ENCODE results near the gene CFB.
"Not testable (repeated sequence)": the region's sequence is repeated elsewhere in the genome, so short reads cannot be mapped to it uniquely, and the experiment has no call there.

Gene CFB

DNA sequence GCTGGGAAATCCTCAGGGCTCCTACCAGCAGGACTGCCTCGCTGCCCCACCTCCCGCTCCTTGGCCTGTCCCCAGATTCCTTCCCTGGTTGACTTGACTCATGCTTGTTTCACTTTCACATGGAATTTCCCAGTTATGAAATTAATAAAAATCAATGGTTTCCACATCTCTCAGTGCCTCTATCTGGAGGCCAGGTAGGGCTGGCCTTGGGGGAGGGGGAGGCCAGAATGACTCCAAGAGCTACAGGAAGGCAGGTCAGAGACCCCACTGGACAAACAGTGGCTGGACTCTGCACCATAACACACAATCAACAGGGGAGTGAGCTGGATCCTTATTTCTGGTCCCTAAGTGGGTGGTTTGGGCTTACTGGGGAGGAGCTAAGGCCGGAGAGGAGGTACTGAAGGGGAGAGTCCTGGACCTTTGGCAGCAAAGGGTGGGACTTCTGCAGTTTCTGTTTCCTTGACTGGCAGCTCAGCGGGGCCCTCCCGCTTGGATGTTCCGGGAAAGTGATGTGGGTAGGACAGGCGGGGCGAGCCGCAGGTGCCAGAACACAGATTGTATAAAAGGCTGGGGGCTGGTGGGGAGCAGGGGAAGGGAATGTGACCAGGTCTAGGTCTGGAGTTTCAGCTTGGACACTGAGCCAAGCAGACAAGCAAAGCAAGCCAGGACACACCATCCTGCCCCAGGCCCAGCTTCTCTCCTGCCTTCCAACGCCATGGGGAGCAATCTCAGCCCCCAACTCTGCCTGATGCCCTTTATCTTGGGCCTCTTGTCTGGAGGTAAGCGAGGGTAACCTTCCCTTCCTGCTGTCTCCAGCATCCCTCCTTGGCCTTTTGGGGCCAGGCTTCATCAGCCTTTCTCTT, at the start of gene CFB:
Gene CFB (plus strand): TSS at position 589 of the 863 bp plus-strand sequence. CDS start 127 bp downstream, at position 716.
- no peak for DNase-seq

DNA sequence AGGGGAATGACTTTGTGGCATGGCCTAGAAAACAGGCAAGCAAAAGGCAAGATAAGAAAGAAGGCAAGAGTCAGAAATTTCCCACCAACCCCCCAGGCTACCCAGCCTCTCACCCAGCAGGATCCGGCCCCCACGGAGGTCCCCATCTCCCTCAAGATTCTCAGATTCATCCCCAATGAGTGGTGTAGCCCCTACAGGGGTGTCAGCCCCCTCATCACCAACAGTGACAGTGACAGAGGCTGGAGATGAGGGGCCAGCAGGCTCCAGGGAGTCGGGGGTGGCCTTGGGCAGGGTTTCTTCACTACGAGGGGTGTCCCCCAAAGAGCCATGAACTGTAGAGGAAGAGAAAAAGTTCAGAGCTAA, 49.4 kb upstream of the CFB start:
- DNase-seq, result no peak

DNA sequence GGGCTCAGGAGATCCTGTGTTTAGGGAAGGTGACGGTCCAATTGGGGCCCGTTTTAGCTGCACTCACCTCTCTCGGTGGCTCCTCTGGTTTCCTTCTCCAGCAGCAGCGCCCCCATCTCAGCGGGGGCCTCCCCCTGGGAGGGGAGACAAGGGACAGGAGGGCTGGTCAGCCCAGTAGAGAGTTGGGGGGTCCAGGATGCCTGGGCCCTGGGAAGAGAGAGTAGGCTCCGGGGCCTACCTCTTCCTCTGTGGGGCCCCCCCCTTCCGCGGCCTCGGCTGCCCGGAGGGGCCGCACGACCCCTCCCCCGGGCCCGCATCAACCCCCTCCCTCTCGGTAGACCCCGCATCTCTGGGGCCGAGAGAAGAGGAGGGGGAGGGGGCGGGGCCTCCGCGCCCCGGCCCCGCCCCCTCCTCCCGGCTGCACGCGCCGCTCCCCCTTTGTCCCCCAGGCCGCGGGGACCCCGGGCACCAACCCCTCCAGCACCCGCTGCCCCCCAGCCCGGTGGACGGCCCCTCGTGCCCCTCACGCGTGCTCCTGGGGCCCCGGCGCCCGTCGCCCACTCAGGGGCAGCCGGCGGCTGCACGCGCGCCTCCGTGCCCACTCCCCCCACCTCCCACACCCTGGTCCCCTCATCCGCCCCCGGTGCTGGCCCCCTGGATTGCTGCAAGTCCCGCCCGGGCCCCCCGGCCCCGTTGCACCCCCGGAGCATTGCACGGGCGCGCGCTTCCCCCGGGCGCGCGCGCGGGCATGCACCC, 48.9 kb upstream of the CFB start:
- DNase-seq, result no peak

DNA sequence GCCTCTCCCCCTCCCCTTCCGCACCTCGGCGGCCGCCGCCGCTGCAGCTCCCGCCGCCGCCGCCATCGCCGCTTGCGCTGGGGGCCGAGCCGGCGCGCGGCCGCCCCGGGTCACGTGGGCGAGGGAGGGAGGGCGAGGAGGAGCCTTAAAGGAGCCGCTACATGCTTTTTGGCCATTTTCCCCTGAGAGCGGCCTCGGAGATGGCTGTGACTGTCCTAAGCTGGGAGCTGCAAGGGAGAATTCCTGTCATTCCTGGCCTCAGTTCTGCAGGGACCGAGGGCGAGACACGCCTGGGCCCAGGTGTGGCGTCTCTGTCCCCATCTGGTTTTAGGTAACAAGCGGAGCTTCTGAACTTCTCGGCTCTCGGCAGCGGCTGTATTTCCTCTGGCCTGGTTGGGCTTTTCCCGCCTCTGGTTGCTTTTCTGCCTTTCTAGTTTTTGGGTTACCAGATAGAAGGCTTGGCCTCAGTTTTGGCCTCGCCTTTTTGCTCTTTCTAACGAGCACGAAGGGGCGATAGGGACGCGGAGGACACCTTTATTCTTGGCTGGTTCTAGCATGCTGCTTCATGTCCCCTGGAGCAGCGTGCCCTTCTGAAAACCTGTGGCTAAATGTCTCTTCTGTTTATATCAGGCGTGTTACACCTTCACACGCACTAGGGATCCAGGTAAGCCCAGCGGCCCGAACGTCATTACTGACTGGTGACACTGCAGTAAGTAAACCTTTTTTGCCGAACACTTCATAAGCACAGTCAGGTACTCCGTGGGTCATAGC, 48.1 kb upstream of the CFB start, which contains the start of gene EHMT2:
Gene EHMT2 (minus strand): TSS at position 87 of the 771 bp plus-strand sequence. CDS start 21 bp downstream, at position 66.
- peak; percentile 79 to 83 for DNase-seq

DNA sequence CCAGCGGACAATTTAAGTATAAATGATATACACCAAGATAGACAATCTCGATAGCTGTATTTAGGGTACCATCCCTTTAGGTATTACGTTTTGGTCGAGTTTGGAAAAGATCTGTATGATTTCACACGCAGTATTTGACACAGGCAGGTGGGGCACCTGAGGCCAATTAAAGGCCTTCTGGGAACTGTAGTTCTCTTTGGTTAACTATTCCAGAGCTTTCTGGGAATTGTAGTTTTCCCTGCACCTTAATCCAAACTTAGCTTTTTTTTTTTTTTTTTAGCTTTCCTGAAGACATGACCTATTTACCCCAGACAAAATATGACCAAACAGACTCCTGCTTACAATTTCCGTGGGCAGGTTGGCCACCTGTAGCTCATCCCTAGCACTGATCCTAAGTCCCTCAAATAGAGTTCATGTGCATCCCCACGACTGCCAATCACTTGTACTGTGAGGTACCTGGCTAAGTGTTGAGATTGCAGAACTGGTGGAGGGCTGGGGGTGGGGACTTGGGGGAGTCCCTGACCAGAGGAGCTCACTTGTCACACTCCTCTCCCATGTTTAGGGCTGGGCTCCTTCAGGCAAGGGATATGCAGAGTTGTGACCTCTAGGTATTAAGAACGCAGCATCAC, 47.4 kb upstream of the CFB start:
- DNase-seq, result peak; percentile 59 to 67

DNA sequence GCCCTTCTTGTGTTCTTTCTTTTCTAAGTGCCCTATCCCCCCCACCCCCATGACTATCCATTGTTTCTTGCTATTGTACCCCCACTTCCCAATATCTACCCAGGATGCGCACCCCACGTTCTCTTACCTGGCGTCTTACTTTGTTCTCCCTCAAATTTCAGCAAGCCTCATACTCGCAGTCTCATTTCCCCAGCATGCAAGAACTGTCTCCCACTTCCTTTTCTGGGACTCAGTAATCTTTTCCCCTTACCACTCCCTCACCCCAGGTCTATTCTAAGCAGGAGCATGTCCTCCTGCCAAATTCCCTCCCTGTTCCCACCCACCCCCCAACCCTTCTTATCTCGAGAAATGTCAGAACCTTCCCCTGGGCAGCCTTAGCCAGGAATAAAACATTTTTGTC, 46.7 kb upstream of the CFB start:
- no peak for DNase-seq

DNA sequence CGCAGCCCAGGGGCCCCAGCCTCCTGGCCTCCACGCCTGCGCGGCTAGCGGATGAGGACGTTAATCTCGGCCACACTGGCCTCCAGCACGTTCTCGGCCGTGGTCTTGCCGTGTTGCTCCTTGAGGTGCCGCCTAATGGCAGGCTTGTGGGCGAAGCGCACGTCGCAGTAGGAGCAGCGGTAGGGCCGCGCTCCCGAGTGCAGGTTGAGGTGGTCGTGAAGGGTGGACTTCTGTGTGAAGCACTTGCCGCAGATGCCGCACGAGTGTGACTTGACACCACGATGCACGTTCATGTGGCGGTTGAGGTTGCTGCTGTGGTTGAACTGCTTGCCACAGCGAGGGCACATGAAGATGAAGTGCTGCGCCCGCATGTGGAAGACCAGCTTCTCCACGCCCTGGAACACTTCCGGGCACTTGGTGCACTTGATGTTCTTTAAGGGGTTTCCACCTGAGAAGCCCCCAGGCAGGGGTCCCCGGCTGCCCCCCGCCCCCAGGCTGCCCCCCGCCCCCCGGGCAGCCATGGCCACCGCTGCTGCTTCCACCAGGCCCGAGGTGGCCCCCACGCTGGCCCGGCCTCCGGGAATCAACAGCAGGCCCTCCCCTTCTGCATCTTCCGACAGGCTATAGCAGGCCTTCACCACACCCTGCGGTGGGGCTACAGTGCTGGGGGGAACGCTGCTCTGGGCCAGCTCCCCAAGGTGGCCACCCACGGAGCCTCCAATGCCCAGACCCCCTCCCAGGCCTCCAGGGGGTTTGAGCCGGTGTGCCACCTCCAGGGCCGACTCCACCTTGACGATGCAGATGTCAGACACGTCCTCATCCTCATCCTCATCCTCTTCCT, 45.8 kb upstream of the CFB start:
- DNase-seq, result no peak

DNA sequence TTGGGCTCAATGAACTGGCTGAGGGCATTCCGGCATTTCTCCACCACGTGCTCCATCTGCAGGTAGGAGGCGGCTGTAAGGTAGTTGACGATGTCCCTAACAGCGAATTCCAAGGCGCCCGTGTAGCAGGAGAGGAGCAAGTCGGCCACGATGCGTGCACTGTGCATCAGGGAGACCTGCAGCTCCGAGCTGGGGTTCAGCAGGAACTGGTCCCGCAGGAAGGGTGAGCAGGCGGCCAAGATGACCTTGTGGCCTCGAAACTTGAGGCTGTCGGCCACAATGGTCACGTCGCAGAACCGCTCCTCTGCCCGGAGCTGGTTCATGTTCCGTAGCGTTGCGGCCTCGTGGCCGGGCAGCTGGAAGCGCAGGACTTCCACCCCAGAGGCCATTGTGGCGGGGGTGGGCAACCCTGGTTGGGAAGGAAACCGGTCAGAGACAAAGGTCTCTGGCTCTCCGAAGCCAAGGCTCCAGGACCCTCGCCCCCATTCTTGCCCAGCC, 44.9 kb upstream of the CFB start:
- DNase-seq, result no peak

DNA sequence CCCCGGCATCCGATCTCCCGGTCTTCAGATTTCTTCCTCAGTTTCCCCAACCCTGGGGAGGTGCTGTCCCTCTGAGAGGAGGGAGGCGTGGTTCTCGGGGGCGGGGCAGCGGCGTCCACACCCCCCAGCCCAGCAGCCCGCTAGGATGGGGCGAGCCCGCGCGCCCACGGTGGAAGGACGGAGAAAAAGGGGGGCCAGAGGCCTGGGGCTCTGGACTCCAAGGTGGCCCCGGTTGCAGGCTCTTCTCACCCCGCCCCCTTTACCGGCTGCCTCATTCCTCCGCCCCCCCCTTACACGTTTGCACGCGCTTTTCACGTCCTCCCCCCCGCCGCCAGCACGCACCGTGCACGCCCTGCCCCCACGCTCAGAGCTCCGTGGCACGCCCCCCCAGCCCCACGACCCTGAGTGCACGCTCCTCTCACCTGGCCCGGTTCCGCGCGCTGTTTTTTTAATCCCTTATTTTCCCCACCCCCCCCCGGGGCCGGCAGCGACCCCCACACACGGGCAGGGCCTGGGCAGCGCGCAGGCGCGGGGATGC, 44.4 kb upstream of the CFB start:
- peak; percentile 18 to 20 for DNase-seq

DNA sequence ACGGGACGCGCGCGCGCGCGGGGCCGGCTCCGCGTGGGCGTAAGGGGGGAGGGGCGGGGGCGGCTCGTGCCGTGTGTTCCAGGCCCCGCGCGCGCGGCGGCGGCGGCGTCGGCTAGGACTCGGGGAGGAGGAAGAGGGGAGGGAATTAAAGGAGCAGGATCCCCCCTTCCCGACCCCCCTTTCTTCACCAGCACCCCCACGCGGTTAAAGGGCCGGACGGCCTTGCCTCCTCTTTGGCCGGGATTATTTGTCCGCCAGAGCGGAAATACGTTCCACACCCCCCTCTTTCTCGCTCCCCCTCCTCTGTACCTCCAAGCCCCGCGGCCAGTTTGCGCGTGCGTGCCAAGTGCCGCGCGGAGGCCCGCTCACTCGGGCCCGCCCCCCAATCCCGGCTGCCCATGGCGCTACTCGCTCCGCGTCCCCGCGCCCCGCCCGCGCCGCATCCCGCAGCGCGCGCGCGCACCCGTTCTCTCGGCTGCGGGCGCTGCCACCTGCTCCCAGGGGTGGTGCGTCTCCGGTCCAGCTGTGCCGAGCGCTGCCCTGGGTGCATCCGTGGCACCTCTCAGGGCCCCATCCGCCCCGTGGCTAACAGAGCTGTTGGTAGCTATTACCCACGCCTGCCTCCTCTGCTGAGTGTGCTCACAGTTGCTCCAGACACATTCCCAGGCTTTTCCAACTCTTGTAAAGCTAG, 43.8 kb upstream of the CFB start, which contains the start of gene ZBTB12:
Gene ZBTB12 (minus strand): TSS at position 134 of the 691 bp plus-strand sequence. CDS start 781 bp downstream, outside the sequence.
- peak; percentile 73 to 87 for DNase-seq

DNA sequence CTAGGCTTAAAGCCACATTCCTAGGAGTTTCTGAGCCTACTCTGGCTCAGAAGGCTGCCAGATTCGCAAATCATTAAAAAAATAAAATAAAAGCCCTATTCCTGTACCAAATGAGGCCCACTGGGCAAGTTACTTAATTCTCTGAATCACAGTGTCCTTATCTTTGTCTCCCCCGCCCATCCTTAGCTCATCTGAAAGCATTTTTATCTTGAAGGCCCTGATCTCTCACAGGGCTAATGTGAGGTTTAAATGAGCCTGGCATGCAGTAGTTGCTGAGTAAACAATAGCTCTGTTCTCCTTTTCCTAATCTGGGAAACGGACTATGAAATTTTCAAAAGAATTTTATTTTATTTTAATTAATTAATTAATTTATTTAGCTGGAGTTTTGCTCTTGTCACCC, 41.9 kb upstream of the CFB start:
- no peak for DNase-seq

DNA sequence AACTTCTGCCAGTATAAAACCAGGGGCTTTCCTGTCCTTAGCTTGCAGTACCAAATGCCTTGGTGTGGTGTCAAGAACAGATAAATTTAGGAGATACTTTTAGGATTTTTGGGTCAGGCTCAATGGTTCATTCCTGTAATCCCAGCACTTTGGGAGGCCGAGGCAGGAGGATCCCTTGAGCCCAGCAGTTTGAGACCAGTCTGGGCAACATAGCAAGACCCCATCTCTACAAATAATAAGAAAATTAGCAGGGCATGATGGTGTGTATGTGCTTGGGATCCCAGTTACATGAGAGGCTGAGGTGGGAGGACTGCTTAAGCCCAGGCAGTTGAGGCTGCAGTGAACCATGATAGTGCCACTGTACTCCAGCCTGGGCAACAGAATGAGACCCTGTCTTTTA, 40.9 kb upstream of the CFB start:
- DNase-seq, result no peak

DNA sequence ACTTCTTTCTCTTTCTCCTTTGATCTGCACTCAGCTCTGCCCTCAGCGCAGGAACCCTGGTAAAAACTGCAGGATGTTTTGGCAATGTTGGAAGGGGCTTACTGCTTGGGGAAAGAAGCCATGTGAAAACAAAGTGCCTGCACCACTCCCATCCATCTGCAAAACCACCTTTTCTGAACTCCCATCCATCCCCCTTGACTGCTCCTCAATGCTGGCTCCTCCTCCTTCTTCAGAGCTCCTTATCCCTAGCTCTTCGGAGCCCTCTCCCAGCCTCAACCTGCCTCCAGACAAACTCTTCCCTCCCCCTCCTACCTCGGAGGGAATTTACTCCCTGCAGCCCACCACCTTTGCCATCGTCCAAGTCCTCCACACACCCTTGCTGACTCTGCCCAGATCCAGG, 39.8 kb upstream of the CFB start:
- no peak for DNase-seq

DNA sequence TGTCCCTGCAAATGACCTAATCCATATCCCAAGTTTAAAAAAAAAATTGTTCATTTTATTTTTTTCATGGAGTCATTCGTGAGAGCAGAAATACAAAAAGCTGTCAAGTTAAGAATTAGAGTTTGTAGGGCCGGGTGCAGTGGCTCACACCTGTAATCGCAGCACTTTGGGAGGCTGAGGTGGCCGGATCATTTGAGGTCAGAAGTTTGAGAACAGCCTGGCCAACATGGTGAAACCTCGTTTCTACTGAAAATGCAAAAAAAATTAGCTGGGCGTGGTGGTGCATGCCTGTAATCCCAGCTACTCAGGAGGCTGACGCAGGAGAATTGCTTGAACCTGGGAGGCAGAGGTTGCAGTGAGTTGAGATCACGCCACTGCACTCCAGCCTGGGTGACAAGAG, 39.2 kb upstream of the CFB start:
- DNase-seq, result not testable (repeated sequence)

DNA sequence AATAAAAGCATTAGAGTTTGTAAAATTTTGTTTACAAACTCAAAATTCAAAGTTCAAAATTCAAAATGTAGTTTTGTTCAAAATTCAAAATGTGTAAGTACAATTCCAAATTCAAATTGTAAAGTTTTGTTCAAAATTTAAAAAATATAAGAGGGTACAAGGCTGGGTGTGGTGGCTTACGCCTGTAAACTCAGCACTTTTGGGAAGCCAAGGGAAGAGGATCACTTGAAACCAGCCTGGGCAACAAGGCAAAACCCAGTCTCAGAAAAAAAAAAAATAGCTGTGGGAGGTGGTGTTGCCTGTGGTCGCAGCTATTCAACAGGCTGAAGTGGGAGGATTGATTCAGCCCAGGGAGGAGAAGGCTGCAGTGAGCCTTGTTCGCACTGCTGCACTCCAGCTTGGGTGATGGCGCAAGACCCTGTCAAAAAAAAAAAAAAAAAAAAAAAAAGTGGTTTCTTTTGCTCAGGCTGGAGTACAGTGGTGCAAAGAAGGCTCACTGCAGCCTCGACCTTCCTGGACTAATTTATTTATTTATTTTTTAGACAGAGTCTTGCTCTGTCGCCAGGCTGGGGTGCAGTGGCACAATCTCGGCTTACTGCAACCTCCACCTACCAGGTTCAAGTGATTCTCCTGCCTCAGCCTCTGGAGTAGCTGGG, 38.6 kb upstream of the CFB start:
- DNase-seq, result peak; percentile 84 to 87

DNA sequence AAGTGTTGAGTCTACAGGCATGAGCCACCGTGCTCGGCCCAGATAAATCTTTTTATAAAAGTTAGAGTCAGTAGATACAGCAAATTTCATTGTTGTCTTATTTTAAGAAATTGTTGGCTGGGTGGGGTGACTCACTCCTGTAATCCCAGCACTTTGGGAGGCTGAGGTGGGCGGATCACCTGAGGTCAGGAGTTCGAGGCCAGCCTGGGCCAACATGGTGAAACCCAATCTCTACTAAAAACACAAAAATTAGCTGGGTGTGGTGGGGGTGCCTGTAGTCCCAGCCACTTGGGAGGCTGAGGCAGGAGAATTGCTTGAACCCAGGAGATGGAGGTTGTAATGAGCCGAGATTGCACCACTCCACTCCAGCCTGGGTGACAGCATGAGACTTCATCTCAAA, 37.6 kb upstream of the CFB start:
- not testable (repeated sequence) for DNase-seq

DNA sequence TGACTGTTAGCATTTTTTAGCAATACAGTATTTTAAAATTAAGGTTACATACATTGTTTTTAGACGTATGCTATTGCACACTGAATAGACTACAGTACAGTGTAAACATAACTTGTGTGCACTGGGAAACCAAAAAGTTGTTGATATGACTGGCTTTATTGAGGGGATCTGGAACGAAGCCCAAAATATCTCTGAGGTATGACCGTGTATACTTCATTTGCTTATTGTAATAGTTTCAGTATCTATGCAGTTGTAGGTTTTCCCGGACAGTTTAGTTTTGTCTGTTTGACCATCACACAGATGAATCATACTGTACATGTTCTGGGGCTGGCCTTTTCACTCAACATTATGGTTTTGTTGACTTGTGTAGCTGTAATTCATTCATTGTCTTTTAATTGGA, 37.1 kb upstream of the CFB start:
- DNase-seq, result no peak

DNA sequence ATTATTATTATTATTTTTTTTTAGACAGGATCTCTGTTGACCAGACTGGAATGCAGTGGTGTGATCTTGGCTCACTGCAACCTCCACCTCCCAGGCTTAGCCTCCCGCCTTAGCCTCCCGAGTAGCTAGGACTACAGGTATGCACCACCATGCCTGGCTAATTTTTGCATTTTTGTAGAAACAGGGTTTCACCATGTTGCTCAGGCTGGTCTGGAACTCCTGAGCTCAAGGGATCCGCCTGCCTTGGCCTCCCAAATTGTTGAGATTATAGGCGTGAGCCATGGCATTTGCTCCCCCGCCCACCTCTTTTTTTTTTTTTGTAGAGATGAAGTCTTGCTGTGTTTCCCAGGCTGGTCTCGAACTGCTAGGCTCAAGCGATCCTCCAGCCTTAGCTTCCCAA, 36.6 kb upstream of the CFB start:
- DNase-seq, result not testable (repeated sequence)

DNA sequence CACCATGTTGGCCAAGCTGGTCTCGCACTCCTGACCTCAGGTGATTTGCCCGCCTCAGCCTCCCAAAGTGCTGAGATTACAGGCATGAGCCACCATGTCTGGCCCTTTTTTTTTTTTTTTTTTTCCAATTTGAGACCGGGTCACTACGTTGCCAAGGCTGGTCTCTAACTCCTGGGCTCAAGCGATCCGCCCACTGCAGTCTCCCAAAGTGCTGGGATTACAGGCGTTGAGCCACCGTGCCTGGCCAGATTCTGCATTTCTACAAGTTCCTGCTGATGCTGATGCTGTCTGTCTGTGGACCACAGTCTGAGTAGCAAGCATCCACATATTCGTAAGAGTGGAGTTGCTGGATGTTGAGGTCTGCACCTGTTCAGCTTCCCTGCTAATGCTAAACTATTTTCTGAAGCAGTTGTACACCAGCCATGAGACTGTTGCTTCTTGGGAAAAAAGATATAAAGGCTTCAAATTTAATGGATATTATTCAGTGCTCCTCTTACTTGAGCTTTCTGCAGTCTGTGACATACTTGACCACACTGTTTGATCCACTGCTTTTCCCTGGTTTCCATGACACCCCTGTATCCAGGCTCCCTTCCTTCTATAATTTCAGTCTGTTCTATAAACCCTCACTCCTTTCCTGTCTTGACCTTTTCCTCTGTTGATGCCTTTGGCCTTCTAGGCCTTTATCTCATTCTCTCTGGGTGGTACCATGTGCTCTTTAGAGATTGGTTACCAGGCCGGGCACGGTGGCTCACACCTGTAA, 33.9 kb upstream of the CFB start:
- no peak for DNase-seq

All from Kasumi-1 (cell line).